ENCODE measurements around the gene CSKMT.
"Not testable (repeated sequence)": the region's sequence is repeated elsewhere in the genome, so short reads cannot be mapped to it uniquely, and the experiment has no call there.

Gene CSKMT

GRCh38 chr11:62689421-62690183 lies 24.5 kb downstream of the CSKMT start, which contains the start of gene LRRN4CL:
LRRN4CL (minus strand) TSS chr11:62689530; CDS start chr11:62688508, 1,022 bp downstream.
- DNase-seq, result no peak

GRCh38 chr11:62693624-62694023 lies 28.5 kb downstream of the CSKMT start:
- DNase-seq, result not testable (repeated sequence)

GRCh38 chr11:62694455-62695167 lies 29.5 kb downstream of the CSKMT start:
- peak; percentile 74 to 76 for DNase-seq

GRCh38 chr11:62702246-62702645 lies 37.1 kb downstream of the CSKMT start:
- no peak for DNase-seq

GRCh38 chr11:62703921-62704320 lies 38.8 kb downstream of the CSKMT start:
- not testable (repeated sequence) for DNase-seq

GRCh38 chr11:62705413-62705812 lies 40.3 kb downstream of the CSKMT start:
- DNase-seq, result no peak

- DNase-seq, result peak; percentile 93 to 97
These were observed 41.1 kb downstream of the CSKMT start for GRCh38 chr11:62705880-62706849.

- DNase-seq, result no peak
These were observed 41.7 kb downstream of the CSKMT start for GRCh38 chr11:62706850-62707247.

GRCh38 chr11:62707277-62707861 lies 42.3 kb downstream of the CSKMT start, which contains the start of the genes BSCL2 and GNG3:
BSCL2 (minus strand) TSS chr11:62707424; CDS start chr11:62707195, 229 bp downstream.
GNG3 (plus strand) TSS chr11:62707676; CDS start chr11:62708296, 620 bp downstream.
- DNase-seq, result no peak

- no peak for DNase-seq
These were observed 43.3 kb downstream of the CSKMT start for GRCh38 chr11:62708392-62708791.

- no peak for DNase-seq
These were observed 43.7 kb downstream of the CSKMT start for GRCh38 chr11:62708793-62709192.

- peak; percentile 89 to 91 for DNase-seq
These were observed 44.3 kb downstream of the CSKMT start for GRCh38 chr11:62709247-62710000.

- DNase-seq, result no peak
These were observed 44.9 kb downstream of the CSKMT start for GRCh38 chr11:62710001-62710345.

GRCh38 chr11:62712276-62712812 lies 47.2 kb downstream of the CSKMT start:
- no peak for DNase-seq

- no peak for DNase-seq
These were observed 47.7 kb downstream of the CSKMT start for GRCh38 chr11:62712861-62713260.

GRCh38 chr11:62713343-62713742 lies 48.2 kb downstream of the CSKMT start:
- DNase-seq, result no peak

- no peak for DNase-seq
These were observed 50.3 kb downstream of the CSKMT start for GRCh38 chr11:62715150-62716130.

GRCh38 chr11:62716206-62716605 lies 51.1 kb downstream of the CSKMT start:
- DNase-seq, result no peak

- no peak for DNase-seq
These were observed 51.7 kb downstream of the CSKMT start for GRCh38 chr11:62716816-62717215.
